Activated CD8-positive, alpha-beta memory T cell treated with anti-CD3 and anti-CD28 coated beads, Interleukin-2, amount 50 U/mL, for 48 hours (primary cell): ENCODE data around the gene FN1.

Source experiments
- DNase-seq: peaks from one replicate; pipeline ENCODE4 v3.0.0-alpha.2; 2020

The FN1 gene

DNA sequence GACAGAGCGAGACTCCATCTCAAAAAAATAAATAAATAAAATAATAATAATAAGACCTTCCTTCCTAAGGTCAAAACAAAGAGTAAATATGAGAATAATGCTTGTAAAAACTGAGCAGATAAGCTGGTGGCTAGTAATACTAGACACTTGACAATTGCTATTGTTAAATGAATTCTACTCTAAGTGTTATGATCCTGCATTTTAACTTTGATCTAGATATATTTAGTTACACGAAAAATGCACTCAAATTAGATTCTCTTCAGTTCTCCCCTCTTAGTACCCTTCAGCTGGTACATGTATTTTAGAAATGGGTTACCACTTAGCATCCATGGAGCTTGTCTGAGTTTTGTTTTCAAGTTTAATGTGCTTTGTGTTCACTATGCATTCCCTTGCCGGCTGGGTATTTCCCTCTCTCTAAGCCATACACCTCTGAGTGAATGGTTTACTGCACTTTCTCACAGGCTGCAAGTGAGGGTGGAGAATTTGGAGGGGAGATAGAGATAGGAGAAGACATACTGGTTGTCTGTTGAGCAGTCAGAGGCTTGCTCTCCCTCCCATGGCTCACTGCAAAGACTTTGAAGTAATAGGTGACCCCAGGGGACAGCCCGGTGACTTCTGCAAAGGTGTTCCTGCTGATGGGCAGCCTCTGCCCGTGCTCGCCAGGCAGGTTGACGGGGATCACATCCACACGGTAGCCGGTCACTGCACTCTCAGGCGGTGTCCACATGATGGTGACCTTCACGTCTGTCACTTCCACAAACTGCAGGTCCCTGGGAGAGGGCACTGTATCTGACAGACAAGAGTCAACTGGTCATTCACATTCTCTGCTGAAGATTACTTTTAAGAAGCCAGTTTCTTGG is 29.9 kb downstream of the FN1 start:
- DNase-seq: no peak

DNA sequence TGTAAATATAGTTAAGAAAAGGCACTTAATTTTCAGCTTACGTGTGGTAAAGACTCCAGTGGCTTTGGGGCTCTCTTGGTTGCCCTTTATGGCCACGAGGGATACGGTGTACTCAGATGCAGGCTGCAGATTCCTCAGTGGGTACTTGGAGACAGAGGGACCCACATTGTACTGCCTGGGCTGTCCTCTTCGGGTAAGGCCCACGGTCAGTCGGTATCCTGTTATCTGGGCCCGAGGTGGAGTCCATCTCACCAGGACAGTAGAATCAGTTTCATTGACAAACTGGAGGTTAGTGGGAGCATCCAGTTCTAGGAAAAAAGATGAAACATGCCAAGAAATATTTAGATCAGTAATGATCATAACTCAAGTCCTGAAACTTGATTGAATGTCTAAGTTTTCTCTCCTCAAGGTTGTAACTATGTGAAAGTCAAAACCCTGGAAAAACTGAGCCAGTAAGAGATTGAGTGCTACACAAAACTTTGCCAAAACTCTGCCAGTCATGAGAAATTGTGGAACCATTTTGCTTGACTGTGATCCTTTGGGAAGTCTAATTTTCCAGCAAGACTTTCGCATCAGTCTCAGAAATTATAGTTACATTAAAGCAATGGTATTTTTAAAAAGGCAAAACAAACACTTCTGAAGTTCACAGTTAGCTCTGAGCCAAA is 31.4 kb downstream of the FN1 start:
- DNase-seq: no peak

DNA sequence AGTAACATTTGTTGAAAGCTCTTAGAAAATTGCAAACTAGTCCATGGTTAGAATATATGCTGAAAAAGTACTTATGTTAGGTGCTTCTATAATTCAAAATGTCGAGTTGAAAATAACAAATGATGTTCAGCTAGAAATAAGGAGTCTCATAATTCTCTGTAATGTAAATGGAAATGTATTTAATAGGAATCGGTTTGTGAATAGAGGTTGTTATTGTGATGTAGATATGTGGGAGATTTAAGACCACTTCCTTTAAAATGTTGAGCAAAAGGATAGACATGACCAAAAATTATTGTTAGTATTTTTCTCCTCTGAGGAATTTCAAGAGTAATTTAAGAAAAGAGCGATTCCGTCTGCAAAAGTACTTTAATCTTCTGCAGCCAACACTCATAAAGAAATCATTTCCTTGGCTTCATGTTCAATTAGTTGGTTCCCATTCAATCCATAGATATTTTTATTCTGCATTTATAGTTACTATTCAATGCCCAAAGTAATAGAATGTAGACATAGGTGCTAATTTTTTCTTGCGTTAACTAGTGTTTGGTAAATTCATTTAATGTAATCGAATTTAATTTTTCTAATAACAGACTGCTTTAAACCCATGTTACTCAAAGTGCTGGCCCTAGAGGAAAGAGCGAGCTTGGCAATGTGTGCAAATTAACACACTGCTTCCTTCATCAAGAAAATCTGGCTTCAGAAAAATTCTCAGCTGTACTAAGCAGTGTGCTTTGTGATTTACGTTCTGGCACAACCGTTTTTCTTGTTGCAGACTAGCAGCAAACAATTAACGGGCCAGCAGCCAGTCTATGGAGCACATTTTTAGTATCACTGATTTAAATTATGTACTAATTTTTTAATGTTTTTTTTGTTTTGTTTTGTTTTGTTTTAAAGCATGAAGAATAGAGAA is 32.2 kb downstream of the FN1 start:
- DNase-seq: no peak

DNA sequence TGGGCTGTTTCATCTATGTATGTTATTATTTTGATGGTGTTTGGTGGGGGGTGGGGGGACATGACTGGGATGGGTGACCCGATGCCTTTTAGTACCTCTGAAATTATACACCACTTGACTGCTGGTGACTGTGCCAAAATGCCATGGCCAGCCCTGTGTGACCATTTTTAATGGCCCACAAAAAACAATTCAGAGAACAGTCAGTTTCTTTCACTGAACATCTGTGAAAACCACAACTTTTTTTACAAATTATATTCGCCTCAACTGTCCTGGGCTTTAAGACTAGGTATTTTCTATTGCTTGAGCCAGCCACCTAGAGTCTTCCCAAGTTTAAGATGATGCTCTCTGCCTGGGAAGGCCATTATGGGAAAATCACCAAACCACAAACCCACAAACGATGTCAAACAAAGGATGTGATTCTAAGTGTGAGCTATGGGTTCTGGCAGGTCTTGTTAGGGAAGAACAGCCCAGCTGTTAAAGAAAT is 33.9 kb downstream of the FN1 start:
- no peak for DNase-seq

DNA sequence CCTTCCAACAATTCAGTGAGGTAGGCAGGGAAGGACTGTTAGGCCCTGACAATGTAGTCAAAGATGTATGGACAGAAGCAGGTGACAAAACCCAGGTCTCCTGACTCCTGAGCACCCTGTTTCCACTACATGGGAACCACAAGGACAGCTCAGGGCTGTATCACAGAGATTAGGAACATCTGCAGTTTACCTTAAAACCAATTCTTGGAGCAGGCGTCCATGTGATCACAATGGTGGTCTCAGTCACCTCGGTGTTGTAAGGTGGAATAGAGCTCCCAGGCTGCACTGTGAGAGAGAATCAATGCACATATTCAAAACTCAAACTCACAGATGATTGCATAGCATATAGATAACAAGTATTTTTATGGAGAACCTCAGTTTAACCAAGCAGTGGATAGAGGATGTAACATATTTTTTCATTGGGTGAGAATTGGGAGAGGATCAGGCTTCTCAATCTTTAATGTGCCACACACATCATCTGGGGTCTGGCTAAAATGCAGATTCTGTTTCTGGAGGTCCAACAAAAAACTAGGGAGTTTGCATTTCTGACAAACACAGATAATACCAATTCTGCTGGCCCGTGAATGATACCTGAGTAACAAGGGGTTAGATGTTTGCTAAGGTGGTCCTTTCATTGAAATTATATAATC is 36.7 kb downstream of the FN1 start:
- DNase-seq: no peak

DNA sequence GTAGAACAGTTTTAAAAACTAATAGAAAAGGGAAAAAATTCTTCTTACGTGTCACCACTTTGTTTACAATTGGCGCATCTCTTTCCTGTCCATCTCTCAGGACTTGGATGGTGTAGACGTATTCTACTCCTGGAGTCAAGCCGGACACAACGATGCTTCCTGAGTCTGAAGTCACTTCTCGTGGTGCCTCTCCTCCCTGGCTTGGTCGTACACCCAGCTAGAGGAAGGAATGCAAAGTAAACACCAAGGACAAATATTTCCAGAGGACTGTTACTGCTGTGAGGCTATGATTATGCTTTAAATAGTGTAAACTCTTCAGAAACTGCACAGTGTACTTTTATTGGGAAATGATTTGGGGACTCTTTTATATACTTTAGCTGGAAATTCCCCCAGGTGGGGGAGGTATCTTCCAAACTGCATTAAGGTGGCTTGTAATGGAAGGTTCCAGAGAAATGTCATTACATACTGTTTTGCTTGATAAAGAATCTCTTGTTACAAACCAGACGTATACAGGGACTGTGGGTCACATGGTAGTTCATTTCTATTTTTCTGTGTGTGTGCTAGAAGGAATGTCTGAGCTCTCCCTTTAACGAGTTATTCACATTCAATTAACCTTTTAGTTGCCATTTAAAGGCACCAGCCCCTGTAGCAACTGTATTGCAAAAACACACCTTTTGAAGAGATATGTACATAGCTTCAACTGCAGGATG is 38.1 kb downstream of the FN1 start:
- DNase-seq: no peak

DNA sequence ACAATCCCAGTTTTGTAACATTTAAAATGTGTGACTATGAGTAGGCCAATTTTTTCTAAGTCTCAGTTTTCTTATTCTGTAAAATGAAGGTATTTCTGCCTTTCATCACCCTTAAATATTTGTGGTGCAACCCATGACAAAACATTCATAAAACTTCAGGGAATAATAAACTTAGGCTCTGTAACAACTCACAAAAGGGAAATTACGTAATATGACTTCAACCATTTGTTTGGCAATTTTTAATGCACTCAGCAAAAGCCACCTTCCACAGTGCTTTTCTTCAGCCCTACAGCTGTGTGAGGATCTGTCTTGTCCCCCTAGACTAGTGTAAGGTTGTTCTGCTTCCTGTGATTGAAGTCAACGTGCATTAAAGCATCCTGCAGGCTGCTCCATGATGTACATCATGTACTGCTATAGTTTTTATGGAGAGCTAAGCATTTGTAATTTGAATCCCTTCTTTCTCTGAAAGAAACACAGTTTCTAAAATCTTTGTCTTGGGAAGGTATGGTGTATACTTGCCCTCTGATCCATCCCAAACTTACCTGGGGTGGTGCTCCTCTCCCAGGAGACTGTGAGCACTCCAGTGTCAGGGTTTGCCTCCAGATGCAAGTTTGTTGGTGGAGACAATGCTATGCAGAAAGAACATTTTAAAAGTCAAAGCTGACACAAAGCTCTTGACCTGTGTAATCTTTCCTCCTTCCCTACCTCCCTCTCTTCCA is 39.1 kb downstream of the FN1 start:
- DNase-seq: no peak

DNA sequence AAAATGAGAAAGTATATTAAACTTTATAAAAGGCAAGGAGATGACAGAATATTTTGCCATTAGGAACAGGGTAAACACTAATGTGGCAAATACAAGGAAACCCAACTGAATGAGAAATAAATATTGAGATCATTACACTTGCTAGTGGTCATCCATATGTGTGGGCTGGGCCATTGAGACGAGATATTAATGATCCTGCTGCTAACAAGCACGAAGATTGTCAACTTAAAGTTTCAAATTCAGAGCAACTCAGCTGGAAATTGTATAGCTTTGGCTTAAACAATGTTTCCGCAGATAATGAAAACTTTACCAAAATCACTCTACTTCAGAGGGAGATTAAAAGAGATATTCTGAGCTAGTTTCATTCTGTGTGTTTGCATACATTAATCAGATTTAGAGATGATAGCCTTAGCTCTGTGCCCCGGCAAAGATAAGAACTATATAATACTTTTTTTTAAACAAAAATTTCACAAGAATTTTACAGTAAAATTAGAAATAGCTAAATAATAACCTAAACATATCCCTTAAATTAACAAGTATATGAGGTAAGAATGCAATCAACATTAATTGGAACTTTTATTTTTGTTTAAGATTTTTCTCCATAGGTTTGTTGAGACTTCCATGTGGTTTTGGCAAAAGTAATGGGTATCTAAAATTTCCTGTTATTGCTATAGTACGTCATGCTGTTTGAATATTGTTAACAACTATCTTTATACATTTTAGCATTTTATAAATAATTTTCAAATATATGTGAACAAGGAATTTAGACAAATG is 40.0 kb downstream of the FN1 start:
- no peak for DNase-seq

DNA sequence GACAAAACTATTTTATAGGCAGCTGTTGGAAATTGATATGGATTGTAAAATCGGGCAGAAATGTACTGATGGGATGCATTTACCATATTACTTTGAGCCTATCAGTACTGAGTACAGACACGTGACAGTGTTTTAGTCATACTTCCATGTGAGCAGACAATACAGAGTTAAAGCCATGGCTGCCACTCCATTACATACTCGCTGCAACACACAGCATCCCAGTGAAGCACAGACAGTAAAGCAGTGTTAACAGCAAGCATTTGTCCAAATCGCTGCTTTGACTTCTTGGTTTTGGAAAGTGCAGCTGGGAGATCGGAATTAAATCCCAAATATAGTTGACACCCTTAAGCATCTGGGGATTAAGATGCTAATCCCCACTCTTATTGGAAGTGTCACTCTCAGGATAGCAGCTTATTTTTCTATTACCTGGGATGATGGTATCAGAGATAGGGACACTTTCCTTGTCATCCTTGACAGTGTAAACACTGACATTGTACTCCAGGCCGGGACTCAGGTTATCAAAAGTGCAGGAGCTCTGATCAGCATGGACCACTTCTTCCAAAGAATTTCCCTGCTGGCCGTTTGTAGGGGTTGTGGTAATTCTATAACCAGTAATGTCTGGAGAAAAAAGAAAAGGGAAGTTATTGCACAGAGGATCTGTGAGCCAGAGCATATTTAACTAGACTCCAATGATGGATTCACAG is 41.6 kb downstream of the FN1 start:
- DNase-seq: no peak

DNA sequence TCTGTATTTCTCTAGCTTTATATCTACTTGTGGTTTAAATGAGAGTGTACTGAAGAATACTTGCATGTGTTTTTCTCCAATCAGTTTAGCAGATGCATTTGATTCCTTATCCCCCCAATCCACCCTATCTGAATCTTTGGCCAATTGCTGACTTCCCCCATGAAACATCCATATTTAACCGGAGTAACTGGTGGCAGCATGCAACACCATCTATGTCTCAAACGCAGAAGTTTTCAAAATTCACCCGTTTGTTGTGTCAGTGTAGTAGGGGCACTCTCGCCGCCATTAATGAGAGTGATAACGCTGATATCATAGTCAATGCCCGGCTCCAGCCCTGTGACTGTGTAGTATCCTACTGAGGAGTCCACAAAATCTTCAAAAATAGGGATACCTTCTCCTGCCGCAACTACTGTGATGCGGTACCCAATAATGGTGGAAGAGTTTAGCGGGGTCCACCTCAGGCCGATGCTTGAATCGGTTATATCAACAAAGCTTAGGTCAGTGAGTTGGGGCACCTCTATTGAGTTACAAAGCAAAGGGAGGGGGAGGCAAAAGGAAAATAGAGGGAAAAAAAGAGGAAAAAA is 43.1 kb downstream of the FN1 start:
- DNase-seq: no peak

DNA sequence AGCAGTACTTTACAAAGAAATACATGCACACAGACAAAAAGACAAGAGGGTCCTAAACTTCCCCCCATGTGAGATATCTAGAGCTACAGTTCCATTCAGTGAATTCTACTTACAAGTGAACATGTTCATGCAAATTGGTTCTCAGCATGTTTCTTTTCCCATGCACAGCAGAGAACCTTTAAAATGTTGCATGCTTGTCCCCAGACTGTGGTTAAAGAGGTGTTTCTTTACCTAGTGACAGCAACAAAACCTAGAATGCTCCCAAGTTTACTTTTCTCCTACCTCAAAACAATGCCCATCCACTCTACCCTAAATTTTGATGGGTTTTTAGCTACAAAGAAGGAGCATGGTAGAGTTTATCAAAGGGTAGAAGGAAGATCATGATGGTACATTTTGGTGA is 43.7 kb downstream of the FN1 start:
- no peak for DNase-seq

DNA sequence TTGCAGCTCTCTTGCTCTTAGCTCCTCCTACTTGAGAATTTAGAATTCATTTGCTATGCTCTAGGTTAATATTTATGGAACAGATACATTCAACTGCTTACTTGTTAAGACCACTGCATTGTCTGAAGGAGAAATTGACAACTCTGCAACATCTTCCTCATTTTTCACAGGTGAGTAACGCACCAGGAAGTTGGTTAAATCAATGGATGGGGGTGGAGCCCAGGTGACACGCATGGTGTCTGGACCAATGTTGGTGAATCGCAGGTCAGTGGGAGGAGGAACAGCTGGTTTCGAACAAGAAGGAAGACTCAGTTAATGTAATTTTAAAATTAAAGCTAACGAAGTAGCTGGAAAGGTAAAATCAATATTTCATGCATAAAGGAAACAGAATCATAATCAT is 44.3 kb downstream of the FN1 start:
- DNase-seq: no peak

DNA sequence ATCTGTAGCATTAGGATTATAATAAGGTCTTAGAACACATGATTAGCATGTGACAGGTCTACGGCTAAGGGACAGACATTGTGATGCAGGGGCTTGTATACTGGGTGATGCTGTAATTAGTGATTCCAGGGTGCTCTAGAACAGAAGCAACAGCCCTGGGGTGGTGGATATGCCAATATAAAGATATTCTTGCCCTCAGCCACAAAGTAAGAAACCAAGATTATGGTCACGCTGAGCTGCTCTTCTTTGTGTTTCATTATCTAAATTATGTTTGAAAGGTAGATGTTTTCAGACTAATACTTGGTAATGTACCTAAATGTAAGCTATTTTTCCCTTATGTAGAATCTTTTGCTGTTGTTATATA is 45.3 kb downstream of the FN1 start:
- DNase-seq: no peak

DNA sequence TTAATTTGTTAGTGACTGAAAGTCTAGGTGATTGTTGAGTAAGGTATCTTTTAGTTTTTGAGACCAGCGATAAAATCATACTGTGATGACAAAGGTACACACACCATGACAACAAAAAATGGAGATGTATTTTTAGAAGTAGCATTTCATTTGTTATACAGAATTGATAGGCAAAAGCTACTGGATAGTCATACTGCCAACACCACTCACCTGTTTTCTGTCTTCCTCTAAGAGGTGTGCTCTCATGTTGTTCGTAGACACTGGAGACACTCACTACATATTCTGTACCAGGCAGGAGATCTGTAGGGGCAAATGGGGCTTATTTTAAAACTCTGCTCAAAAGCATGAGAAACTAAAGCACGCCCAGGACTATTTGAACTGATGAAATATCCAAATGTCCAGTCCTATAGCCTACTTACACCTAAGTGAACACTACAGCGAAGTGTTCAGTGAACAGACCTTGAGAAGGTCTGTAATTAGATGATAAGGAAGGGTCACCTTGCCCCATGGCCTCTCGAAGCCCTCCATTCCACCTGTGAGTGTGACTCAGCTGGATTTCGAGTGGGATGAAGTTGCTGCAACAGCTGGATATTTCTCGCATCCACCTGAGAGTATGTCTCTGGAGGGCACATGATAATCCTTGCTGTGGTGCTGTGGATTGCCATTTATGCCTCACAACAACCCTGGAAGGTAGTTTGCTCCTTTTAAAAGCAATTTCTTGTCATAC is 47.7 kb downstream of the FN1 start:
- DNase-seq: no peak

DNA sequence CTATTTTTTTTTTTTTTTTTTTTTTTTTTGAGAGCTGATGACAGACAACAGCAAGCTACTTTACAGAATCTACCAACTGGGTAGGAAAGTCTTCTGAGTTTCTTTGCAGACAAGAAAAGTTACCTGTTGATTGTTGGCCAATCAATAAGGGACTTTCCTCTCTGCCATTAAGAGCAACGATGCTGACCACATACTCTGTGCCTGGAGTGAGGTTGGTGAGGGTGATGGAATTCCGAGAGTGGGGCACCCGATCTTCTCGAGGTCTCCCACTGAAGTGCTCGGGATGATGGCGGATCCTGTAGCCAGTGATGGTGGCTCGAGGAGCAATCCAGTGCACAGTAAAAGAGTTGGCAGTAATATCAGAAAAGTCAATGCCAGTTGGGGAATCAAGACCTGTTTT is 49.3 kb downstream of the FN1 start:
- DNase-seq: no peak

DNA sequence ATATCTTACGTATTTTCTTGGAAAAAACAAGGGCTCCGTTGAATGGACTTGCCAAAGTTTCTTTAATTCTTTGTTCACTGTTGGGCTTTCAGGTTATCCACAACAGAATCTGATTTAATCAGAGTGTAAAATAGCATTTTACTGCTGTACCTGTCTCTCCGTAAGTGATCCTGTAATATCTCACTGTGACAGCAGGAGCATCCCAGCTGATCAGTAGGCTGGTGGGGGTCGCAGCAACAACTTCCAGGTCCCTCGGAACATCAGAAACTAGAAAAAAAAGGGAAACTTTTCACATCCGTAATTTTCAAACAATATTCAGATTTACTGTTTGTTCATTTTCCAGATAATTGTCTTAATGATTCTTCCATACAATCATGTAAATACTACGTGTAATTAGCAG is 51.2 kb downstream of the FN1 start:
- no peak for DNase-seq

DNA sequence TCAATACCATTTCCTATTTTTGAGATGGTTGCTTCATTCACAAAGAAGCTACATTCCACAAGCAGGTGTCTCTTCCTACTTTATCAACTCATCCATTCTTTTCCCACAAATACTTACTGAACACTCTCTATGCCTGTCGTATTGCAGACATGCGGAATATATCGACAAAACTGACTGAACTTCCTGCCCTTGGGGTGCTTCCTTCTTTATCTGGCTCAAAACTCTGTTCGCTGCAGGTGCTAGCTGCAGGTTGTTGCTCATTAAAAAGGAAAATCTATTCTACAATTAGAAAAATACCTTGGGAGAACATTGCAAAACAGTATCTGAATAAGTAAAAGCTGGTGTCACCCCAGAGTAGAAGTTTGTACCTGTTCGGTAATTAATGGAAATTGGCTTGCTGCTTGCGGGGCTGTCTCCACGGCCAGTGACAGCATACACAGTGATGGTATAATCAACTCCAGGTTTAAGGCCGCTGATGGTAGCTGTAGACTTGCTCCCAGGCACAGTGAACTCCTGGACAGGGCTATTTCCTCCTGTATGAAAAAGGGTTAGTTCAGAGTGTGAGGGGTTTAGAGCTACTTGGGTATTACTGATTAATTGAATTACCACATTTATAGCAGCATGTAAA is 52.1 kb downstream of the FN1 start:
- DNase-seq: no peak

DNA sequence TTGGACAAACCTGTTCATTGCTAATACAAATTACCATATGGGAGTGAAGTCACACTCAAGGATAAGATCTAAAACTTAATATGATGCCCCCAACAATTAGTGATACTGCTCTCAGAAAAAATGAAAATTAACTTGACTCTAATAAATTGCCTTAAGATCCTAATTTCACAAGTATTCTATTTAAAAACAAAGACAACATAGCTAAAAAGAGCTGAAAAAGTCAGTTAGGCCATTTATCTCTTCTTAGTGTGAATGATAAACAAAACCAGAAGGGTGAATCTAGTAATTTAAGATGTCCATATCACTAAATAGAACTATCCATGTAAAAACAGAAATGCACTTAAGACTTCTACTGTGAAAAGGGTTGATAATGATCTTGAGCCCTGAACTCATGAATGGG is 53.4 kb downstream of the FN1 start:
- no peak for DNase-seq

DNA sequence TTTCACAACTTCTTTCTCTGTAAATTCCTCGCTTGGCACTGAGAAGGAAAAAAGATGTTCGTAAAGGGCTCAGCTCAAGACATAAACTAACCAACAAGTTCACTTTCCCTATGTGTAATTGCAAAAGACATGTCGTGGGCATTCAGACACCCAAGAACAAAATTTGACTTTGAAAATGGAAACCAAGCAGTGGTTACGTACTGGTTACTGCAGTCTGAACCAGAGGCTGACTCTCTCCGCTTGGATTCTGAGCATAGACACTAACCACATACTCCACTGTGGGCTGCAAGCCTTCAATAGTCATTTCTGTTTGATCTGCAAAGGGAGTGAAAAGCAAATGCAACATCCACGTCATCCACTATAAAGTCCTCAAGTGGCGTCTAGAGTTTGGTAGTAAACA is 53.9 kb downstream of the FN1 start:
- no peak for DNase-seq
